Neural progenitor cell (in vitro differentiated cells): Measurements from ENCODE around the gene CTNNA3. TPM values are rescaled to one million over a fixed set of nuclear protein-coding genes. Genes with fewer than 3 reads are reported as not detected.
"Not testable (repeated sequence)": the region's sequence is repeated elsewhere in the genome, so short reads cannot be mapped to it uniquely, and the experiment has no call there.

ENCODE experiments used
- DNase-seq: peaks from one replicate; pipeline ENCODE4 v3.0.0-alpha.2; 2016; ENCODE audit warnings: low spot score
- H2AFZ ChIP-seq: fragments of 200-600 bp; sonication (generic); replicated peaks from 2 replicates; pipeline ENCODE4 v1.6.1; 2016; ENCODE audit warnings: antibody characterized with exemption
- H3F3A ChIP-seq: fragments of 200-600 bp; sonication (generic); 2 replicates; pipeline ENCODE4 v1.6.1; 2016; ENCODE audit warnings: antibody characterized with exemption, low read depth
- H3K27ac ChIP-seq: fragments of 200-600 bp; sonication (generic); 2 replicates; pipeline ENCODE4 v1.5.1; 2016; ENCODE audit warnings: mild to moderate bottlenecking
- H3K27me3 ChIP-seq: fragments of 200-600 bp; sonication (generic); 2 replicates; pipeline ENCODE4 v1.6.1; 2016; ENCODE audit warnings: mild to moderate bottlenecking, moderate library complexity
- H3K36me3 ChIP-seq: fragments of 200-600 bp; sonication (generic); 2 replicates; pipeline ENCODE4 v1.5.1; 2016
- H3K4me1 ChIP-seq: fragments of 200-600 bp; sonication (generic); 2 replicates; pipeline ENCODE4 v1.6.1; 2016; ENCODE audit warnings: mixed run types
- H3K4me2 ChIP-seq: fragments of 200-600 bp; sonication (generic); 2 replicates; pipeline ENCODE4 v1.6.1; 2016
- H3K4me3 ChIP-seq: fragments of 200-600 bp; sonication (generic); 2 replicates; pipeline ENCODE4 v1.5.1; 2016
- H3K79me2 ChIP-seq: fragments of 200-600 bp; sonication (generic); 2 replicates; pipeline ENCODE4 v1.6.1; 2016; ENCODE audit warnings: low read depth
- H3K9ac ChIP-seq: fragments of 200-600 bp; sonication (generic); 2 replicates; pipeline ENCODE4 v1.6.1; 2016
- H3K9me3 ChIP-seq: fragments of 200-600 bp; sonication (generic); 2 replicates; pipeline ENCODE4 v1.5.1; 2016; ENCODE audit warnings: low read depth
- H4K20me1 ChIP-seq: fragments of 200-600 bp; sonication (generic); 2 replicates; pipeline ENCODE4 v1.6.1; 2016; ENCODE audit warnings: low read depth
- H3K27ac Mint-ChIP-seq: 3 replicates; pipeline ENCODE4 v1.8.0; 2021; ENCODE audit warnings: mixed read lengths
- H3K27me3 Mint-ChIP-seq: 2 replicates; pipeline ENCODE4 v1.8.0; 2022; ENCODE audit warnings: low read depth, mild to moderate bottlenecking, inconsistent platforms, moderate library complexity, mixed read lengths; ENCODE audit not compliant: insufficient read depth
- H3K36me3 Mint-ChIP-seq: 3 replicates; pipeline ENCODE4 v1.8.0; 2021; ENCODE audit warnings: mixed read lengths
- H3K4me1 Mint-ChIP-seq: 3 replicates; pipeline ENCODE4 v1.8.0; 2021; ENCODE audit warnings: mixed read lengths
- H3K4me3 Mint-ChIP-seq: 3 replicates; pipeline ENCODE4 v1.8.0; 2021; ENCODE audit warnings: mild to moderate bottlenecking, moderate library complexity, mixed read lengths
- H3K9me3 Mint-ChIP-seq: 3 replicates; pipeline ENCODE4 v1.8.0; 2020; ENCODE audit warnings: mixed read lengths
- CTCF ChIP-seq: fragments of 200-600 bp; sonication (generic); IDR thresholded peaks from 2 replicates; pipeline ENCODE4 v1.5.1; 2017; ENCODE audit warnings: antibody characterized with exemption, mild to moderate bottlenecking
- EZH2 ChIP-seq: fragments of 200-600 bp; sonication (generic); IDR thresholded peaks from 2 replicates; pipeline ENCODE4 v1.6.1; 2017; ENCODE audit warnings: antibody characterized with exemption, mild to moderate bottlenecking, moderate library complexity
- EZH2phosphoT487 ChIP-seq: fragments of 200-600 bp; sonication (generic); IDR thresholded peaks from 2 replicates; pipeline ENCODE4 v1.6.1; 2017; ENCODE audit warnings: antibody characterized with exemption
- total RNA-seq: library from RNA; depleted of rRNA; stranded (reverse); fragments of >200 nt; gene quantifications from 2 replicates; pipeline ENCODE4 v1.2.3, GENCODE V29; 2015; ENCODE audit warnings: low replicate concordance

Gene CTNNA3
- total RNA-seq, 1 donor from 2014 or later: 12.9 TPM

GRCh38 chr10:67696679-67697078, 684 bp upstream of the CTNNA3 start:
- Mint-ChIP-seq H3K4me3 (no peak overlapping the region), H3K36me3 (peaks cover 2% of the 10 kb centered on the region), H3K4me1 (peaks cover 10% of the 10 kb centered on the region), H3K27ac (no peak overlapping the region), H3K27me3 (peaks cover 2% of the 10 kb centered on the region), H3K9me3 (peaks cover 9% of the 10 kb centered on the region)
- no peaks in the 10 kb centered on the region for H3K9me3 ChIP-seq
- H3K4me3 ChIP-seq: no peak overlapping the region
- H4K20me1 ChIP-seq: no peaks in the 10 kb centered on the region
- no peaks in the 10 kb centered on the region for H3F3A ChIP-seq
- H3K4me1 ChIP-seq: peaks cover 7% of the 10 kb centered on the region
- no peak for TF ChIP-seq EZH2phosphoT487
- no peak for TF ChIP-seq EZH2
- no peak for TF ChIP-seq CTCF
- H2AFZ ChIP-seq: no peak overlapping the region
- H3K27me3 ChIP-seq: no peaks in the 10 kb centered on the region
- no peak for DNase-seq
- H3K27ac ChIP-seq: no peak overlapping the region
- H3K4me2 ChIP-seq: no peak overlapping the region
- H3K36me3 ChIP-seq: no peaks in the 10 kb centered on the region
- H3K79me2 ChIP-seq: no peaks in the 10 kb centered on the region
- no peak overlapping the region for H3K9ac ChIP-seq

GRCh38 chr10:67695555-67695954, 440 bp downstream of the CTNNA3 start:
- H3K4me3 ChIP-seq: no peak overlapping the region

GRCh38 chr10:67691861-67692260, 4.1 kb downstream of the CTNNA3 start:
- not testable (repeated sequence) for H3K27ac ChIP-seq, H3K4me1 ChIP-seq, H3K9ac ChIP-seq, H3K4me3 ChIP-seq, H3K27me3 ChIP-seq, H3K9me3 ChIP-seq, H3K27ac Mint-ChIP-seq, H3K27me3 Mint-ChIP-seq, H2AFZ ChIP-seq, H3K4me3 Mint-ChIP-seq, H3K36me3 ChIP-seq, H3K4me2 ChIP-seq, DNase-seq, H3F3A ChIP-seq, H4K20me1 ChIP-seq, H3K79me2 ChIP-seq, H3K36me3 Mint-ChIP-seq, H3K4me1 Mint-ChIP-seq
- H3K9me3 Mint-ChIP-seq: peaks cover 14% of the 10 kb centered on the region

More at GRCh38 chr10:67695555-67695954, 440 bp downstream of the CTNNA3 start:
- no peaks in the 10 kb centered on the region for H3K27me3 ChIP-seq
- Mint-ChIP-seq H3K36me3 (peaks cover 2% of the 10 kb centered on the region), H3K27ac (no peak overlapping the region), H3K4me3 (no peak overlapping the region), H3K4me1 (peaks cover 10% of the 10 kb centered on the region), H3K9me3 (peaks cover 7% of the 10 kb centered on the region), H3K27me3 (peaks cover 2% of the 10 kb centered on the region)
- TF ChIP-seq EZH2: no peak
- no peak for TF ChIP-seq EZH2phosphoT487
- TF ChIP-seq CTCF: no peak
- H3K4me2 ChIP-seq: no peak overlapping the region
- H3K4me1 ChIP-seq: peaks cover 7% of the 10 kb centered on the region
- no peak overlapping the region for H3K27ac ChIP-seq
- no peak overlapping the region for H3K9ac ChIP-seq
- no peaks in the 10 kb centered on the region for H3K36me3 ChIP-seq
- no peak for DNase-seq
- H2AFZ ChIP-seq: no peak overlapping the region
- no peaks in the 10 kb centered on the region for H3K79me2 ChIP-seq
- H3K9me3 ChIP-seq: no peaks in the 10 kb centered on the region
- H3F3A ChIP-seq: no peaks in the 10 kb centered on the region
- H4K20me1 ChIP-seq: no peaks in the 10 kb centered on the region

GRCh38 chr10:67690540-67690939, 5.5 kb downstream of the CTNNA3 start:
- not testable (repeated sequence) for H3K9me3 ChIP-seq, H3K27ac Mint-ChIP-seq, H3K4me3 Mint-ChIP-seq, H3K27ac ChIP-seq, H3F3A ChIP-seq, H3K27me3 ChIP-seq, H3K36me3 Mint-ChIP-seq, DNase-seq, H3K36me3 ChIP-seq, H3K4me1 ChIP-seq, H3K9ac ChIP-seq, H3K27me3 Mint-ChIP-seq, H2AFZ ChIP-seq, H3K4me3 ChIP-seq, H3K4me1 Mint-ChIP-seq, H4K20me1 ChIP-seq, H3K79me2 ChIP-seq, H3K4me2 ChIP-seq
- peaks cover 16% of the 10 kb centered on the region for H3K9me3 Mint-ChIP-seq

GRCh38 chr10:67684140-67684539, 11.9 kb downstream of the CTNNA3 start:
- H3K36me3 Mint-ChIP-seq, H3K27me3 ChIP-seq, H3K4me1 Mint-ChIP-seq, H3K4me1 ChIP-seq, H3K9me3 ChIP-seq, H3K79me2 ChIP-seq, H3K4me3 ChIP-seq, H3K4me3 Mint-ChIP-seq, H4K20me1 ChIP-seq, H3K9ac ChIP-seq, H3F3A ChIP-seq, H3K27me3 Mint-ChIP-seq, H2AFZ ChIP-seq, H3K27ac Mint-ChIP-seq, H3K27ac ChIP-seq, DNase-seq, H3K4me2 ChIP-seq, H3K36me3 ChIP-seq: not testable (repeated sequence)
- H3K9me3 Mint-ChIP-seq: peaks cover 37% of the 10 kb centered on the region
